ENCODE data around the gene G2E3. TPM values are rescaled to one million over a fixed set of nuclear protein-coding genes. Genes with fewer than 3 reads are reported as not detected.

The G2E3 gene
- total RNA-seq, 1 donor: 11.9 TPM

DNA sequence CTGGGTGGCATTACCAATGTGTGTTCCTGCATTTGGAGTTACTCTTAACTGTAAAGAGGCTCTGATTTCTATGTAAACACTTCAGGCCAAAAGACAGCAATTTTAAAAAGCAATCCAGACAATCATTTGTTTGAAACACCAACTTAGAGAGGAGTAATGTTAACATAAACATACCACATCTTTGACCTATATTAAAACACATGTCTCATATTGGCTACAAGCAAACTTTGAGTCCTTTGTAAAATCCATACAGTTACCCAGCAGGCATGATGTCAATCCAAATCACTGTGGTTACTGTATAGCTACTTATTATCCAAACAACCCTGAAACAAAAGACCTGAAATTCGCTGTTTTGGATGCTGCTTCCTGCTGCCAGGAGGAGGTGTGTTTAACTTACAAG is 7.5 kb upstream of the G2E3 start:
- Histone ChIP-seq H3K27ac (ENCODE audit: low read depth, low read length) (no peak overlapping the region), H3K4me2 (ENCODE audit: insufficient read depth, low read length) (no peak overlapping the region), H3K79me2 (ENCODE audit: insufficient read depth, low read length) (no peaks in the 10 kb centered on the region), H3K4me1 (ENCODE audit: insufficient read depth, low read length) (peaks cover 16% of the 10 kb centered on the region), H2AFZ (ENCODE audit: low read length) (no peak overlapping the region), H3K9me3 (ENCODE audit: low read depth, low read length) (no peaks in the 10 kb centered on the region), H4K20me1 (ENCODE audit: insufficient read depth, low read length) (no peaks in the 10 kb centered on the region), H3K27me3 (ENCODE audit: insufficient read depth, low read length) (no peaks in the 10 kb centered on the region), H3K36me3 (ENCODE audit: insufficient read depth, low read length) (no peaks in the 10 kb centered on the region), H3K4me3 (ENCODE audit: insufficient read depth, low read length) (no peak overlapping the region)
- TF ChIP-seq, protein P1, sequence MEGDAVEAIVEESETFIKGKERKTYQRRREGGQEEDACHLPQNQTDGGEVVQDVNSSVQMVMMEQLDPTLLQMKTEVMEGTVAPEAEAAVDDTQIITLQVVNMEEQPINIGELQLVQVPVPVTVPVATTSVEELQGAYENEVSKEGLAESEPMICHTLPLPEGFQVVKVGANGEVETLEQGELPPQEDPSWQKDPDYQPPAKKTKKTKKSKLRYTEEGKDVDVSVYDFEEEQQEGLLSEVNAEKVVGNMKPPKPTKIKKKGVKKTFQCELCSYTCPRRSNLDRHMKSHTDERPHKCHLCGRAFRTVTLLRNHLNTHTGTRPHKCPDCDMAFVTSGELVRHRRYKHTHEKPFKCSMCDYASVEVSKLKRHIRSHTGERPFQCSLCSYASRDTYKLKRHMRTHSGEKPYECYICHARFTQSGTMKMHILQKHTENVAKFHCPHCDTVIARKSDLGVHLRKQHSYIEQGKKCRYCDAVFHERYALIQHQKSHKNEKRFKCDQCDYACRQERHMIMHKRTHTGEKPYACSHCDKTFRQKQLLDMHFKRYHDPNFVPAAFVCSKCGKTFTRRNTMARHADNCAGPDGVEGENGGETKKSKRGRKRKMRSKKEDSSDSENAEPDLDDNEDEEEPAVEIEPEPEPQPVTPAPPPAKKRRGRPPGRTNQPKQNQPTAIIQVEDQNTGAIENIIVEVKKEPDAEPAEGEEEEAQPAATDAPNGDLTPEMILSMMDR (IDR thresholded peaks at IDR 0.05; ENCODE audit: extremely low read depth, low read depth, low read length): no peak
- DNase-seq (ENCODE audit: insufficient read length, low spot score, missing footprints): no peak

DNA sequence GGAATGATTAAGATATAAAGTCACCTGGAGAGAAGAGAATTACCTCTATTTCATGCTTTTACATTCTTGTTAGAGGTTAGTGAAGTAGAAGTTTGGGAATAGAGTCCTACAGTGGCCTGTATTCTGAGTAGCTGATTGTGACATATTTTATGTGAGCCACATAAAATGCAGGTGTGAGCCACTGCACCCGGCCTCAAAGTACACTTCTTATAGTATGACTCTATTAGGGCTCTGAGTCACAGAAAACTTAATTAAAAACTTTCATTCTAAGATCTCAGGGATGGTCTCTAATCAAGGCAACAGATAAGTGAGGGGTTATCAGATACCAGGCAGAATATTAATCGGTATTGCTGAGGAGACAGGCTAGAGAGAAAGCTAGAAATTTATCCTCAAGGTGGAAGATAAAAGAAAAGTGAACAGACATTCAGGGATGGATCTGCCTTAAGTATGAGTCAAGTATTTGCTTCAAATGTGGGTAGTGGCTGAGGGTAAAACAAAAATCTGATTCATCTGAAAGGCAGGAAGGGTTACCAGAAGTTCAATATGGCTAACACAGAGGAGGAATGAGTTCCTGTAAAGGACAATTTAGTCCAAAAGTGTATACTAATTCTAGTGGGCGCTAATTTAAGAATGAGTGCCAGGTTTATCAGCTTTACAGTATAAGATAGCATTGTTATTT is 5.5 kb upstream of the G2E3 start:
- DNase-seq (ENCODE audit: insufficient read length, low spot score, missing footprints): peak; percentile 94
- H3K4me1 ChIP-seq (ENCODE audit: insufficient read depth, low read length): peaks cover 20% of the 10 kb centered on the region
- TF ChIP-seq, protein P1 (IDR thresholded peaks at IDR 0.05; ENCODE audit: extremely low read depth, low read depth, low read length): no peak
- no peaks in the 10 kb centered on the region for H3K36me3 ChIP-seq (ENCODE audit: insufficient read depth, low read length)
- no peaks in the 10 kb centered on the region for H3K79me2 ChIP-seq (ENCODE audit: insufficient read depth, low read length)
- no peaks in the 10 kb centered on the region for H3K27me3 ChIP-seq (ENCODE audit: insufficient read depth, low read length)
- H2AFZ ChIP-seq (ENCODE audit: low read length): peak overlapping the region; percentile 64
- H4K20me1 ChIP-seq (ENCODE audit: insufficient read depth, low read length): no peaks in the 10 kb centered on the region
- no peak overlapping the region for H3K4me3 ChIP-seq (ENCODE audit: insufficient read depth, low read length)
- peak overlapping the region; percentile 37 for H3K4me2 ChIP-seq (ENCODE audit: insufficient read depth, low read length)
- peak overlapping the region; percentile 1 for H3K27ac ChIP-seq (ENCODE audit: low read depth, low read length)
- H3K9me3 ChIP-seq (ENCODE audit: low read depth, low read length): no peaks in the 10 kb centered on the region

DNA sequence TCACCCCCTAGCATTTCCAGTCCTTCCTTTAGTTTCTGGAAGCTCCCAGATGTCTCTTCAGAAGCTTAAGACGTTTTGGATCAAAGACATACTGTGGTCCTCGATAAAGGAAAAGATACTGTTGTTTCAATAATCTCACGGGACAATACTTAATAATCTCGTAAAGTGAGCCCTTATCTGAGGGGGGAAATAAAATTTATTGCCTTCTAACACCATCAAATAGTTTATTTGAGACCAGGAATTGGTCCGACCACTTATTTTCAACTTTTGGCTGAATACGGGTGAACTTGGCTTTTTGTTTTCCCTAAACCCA is 640 bp upstream of the G2E3 start:
- H2AFZ ChIP-seq (ENCODE audit: low read length): peak overlapping the region; percentile 98
- H4K20me1 ChIP-seq (ENCODE audit: insufficient read depth, low read length): peaks cover 8% of the 10 kb centered on the region
- DNase-seq (ENCODE audit: insufficient read length, low spot score, missing footprints): no peak
- H3K36me3 ChIP-seq (ENCODE audit: insufficient read depth, low read length): peaks cover 3% of the 10 kb centered on the region
- peak overlapping the region; percentile 93 for H3K4me2 ChIP-seq (ENCODE audit: insufficient read depth, low read length)
- peaks cover 42% of the 10 kb centered on the region for H3K79me2 ChIP-seq (ENCODE audit: insufficient read depth, low read length)
- no peaks in the 10 kb centered on the region for H3K9me3 ChIP-seq (ENCODE audit: low read depth, low read length)
- H3K27ac ChIP-seq (ENCODE audit: low read depth, low read length): peak overlapping the region; percentile 91
- H3K27me3 ChIP-seq (ENCODE audit: insufficient read depth, low read length): no peaks in the 10 kb centered on the region
- H3K4me1 ChIP-seq (ENCODE audit: insufficient read depth, low read length): peaks cover 26% of the 10 kb centered on the region
- peak overlapping the region; percentile 100 for H3K4me3 ChIP-seq (ENCODE audit: insufficient read depth, low read length)
- TF ChIP-seq, protein P1 (IDR thresholded peaks at IDR 0.05; ENCODE audit: extremely low read depth, low read depth, low read length): no peak

DNA sequence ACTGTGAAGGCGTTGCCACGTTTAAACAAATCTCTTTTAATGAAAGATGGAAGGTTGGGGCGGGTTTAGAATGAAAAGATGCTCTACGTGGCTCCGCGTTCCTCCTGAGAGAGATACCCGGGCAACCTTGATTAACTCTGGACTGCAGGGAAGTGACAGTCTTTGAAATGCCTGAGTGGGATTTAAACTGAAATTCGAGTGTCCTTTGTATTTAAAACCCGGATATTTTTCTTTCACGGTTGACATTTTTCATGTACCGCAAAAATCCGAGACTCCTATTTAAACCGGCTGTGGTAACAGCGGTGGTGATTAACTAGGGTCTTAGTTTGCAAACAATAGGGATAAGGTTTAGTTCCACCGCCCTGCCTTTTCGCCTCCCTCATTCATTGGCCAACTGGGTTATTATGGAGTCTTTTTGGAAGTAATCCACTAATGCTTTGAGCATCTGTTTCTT is 707 bp downstream of the G2E3 start:
- Histone ChIP-seq H3K79me2 (ENCODE audit: insufficient read depth, low read length) (peaks cover 55% of the 10 kb centered on the region), H3K27ac (ENCODE audit: low read depth, low read length) (peak overlapping the region; percentile 91), H4K20me1 (ENCODE audit: insufficient read depth, low read length) (peaks cover 10% of the 10 kb centered on the region)

More for the DNA sequence above, 707 bp downstream of the G2E3 start:
- H3K27me3 ChIP-seq (ENCODE audit: insufficient read depth, low read length): no peaks in the 10 kb centered on the region
- peaks cover 3% of the 10 kb centered on the region for H3K36me3 ChIP-seq (ENCODE audit: insufficient read depth, low read length)
- H3K4me2 ChIP-seq (ENCODE audit: insufficient read depth, low read length): peak overlapping the region; percentile 93
- peak overlapping the region; percentile 98 for H2AFZ ChIP-seq (ENCODE audit: low read length)
- TF ChIP-seq, protein P1 (IDR thresholded peaks at IDR 0.05; ENCODE audit: extremely low read depth, low read depth, low read length): no peak
- DNase-seq (ENCODE audit: insufficient read length, low spot score, missing footprints): peak; percentile 68
- H3K4me3 ChIP-seq (ENCODE audit: insufficient read depth, low read length): peak overlapping the region; percentile 100
- H3K4me1 ChIP-seq (ENCODE audit: insufficient read depth, low read length): peaks cover 19% of the 10 kb centered on the region
- H3K9me3 ChIP-seq (ENCODE audit: low read depth, low read length): no peaks in the 10 kb centered on the region

All from osteoblast (primary cell).